OCI-LY7 (cell line): Measurements from ENCODE around the gene KANSL1.

ENCODE experiments used
- EZH2phosphoT487 ChIP-seq: fragments of 200-600 bp; sonication (generic); IDR thresholded peaks from 2 replicates; pipeline ENCODE4 v1.6.1; 2018; ENCODE audit warnings: low read depth, borderline replicate concordance, mild to moderate bottlenecking, mixed run types, antibody characterized with exemption, low read length, moderate library complexity, mixed read lengths
- TF ChIP-seq, protein P1 (sequence below): fragments of 200-600 bp; sonication (generic); conservative IDR thresholded peaks from 2 replicates; pipeline ENCODE4 v1.5.1; 2014; ENCODE audit warnings: mild to moderate bottlenecking, antibody characterized with exemption, low read length, moderate library complexity, mixed read lengths

DNA sequence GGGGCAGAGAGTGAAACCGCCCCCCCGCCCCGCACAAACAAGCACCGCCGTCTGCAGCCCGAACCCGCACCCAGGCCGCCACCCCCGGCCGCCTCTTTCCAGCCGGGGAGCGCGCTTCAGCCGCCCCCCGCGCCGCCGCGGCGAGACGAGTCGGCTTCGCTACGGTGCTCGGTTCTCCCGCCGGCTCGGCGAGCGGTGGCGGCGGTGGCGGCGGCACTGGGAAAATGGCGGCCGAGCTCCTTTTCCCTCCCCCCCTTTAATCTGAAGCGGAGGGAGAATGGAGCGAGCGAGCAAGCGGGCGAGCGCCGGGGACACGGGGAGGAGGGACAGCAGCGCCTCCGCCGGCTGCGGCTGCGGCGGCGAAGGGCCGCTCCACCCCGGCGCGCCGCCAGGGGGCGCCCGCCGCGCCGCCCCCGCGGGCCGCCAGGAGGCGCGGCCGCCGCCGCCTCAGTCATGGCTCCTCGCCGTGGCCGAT, at the start of gene KANSL1:
- no peak for TF ChIP-seq EZH2phosphoT487
- TF ChIP-seq, protein P1, sequence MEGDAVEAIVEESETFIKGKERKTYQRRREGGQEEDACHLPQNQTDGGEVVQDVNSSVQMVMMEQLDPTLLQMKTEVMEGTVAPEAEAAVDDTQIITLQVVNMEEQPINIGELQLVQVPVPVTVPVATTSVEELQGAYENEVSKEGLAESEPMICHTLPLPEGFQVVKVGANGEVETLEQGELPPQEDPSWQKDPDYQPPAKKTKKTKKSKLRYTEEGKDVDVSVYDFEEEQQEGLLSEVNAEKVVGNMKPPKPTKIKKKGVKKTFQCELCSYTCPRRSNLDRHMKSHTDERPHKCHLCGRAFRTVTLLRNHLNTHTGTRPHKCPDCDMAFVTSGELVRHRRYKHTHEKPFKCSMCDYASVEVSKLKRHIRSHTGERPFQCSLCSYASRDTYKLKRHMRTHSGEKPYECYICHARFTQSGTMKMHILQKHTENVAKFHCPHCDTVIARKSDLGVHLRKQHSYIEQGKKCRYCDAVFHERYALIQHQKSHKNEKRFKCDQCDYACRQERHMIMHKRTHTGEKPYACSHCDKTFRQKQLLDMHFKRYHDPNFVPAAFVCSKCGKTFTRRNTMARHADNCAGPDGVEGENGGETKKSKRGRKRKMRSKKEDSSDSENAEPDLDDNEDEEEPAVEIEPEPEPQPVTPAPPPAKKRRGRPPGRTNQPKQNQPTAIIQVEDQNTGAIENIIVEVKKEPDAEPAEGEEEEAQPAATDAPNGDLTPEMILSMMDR = peak; percentile 52
